MM.1S (cell line): ENCODE measurements around the gene ALDOB.

Experiments
- DNase-seq: peaks from one replicate; pipeline ENCODE4 v3.0.0-alpha.2; 2015
- H2AFZ ChIP-seq: fragments of 300-600 bp; sonication (generic); 2 replicates; pipeline ENCODE4 v1.6.0; 2016; ENCODE audit warnings: antibody characterized with exemption, low read length
- H3F3A ChIP-seq: fragments of 300-600 bp; sonication (generic); 2 replicates; pipeline ENCODE4 v1.6.1; 2016; ENCODE audit warnings: mild to moderate bottlenecking, antibody characterized with exemption, low read length, moderate library complexity, mixed read lengths; ENCODE audit not compliant: insufficient read depth
- H3K27ac ChIP-seq: fragments of 300-600 bp; sonication (generic); 2 replicates; pipeline ENCODE4 v1.5.1; 2016; ENCODE audit warnings: mild to moderate bottlenecking, low read length
- H3K27me3 ChIP-seq: fragments of 300-600 bp; sonication (generic); replicated peaks from 2 replicates; pipeline ENCODE4 v1.6.0; 2016; ENCODE audit warnings: low read length; ENCODE audit not compliant: insufficient read depth
- H3K36me3 ChIP-seq: fragments of 300-600 bp; sonication (generic); replicated peaks from 2 replicates; pipeline ENCODE4 v1.6.1; 2016; ENCODE audit warnings: mild to moderate bottlenecking, low read length, mixed read lengths; ENCODE audit not compliant: insufficient read depth
- H3K4me1 ChIP-seq: fragments of 300-600 bp; sonication (generic); 2 replicates; pipeline ENCODE4 v1.6.1; 2016; ENCODE audit warnings: low read length, mixed read lengths
- H3K4me2 ChIP-seq: fragments of 300-600 bp; sonication (generic); 2 replicates; pipeline ENCODE4 v1.6.0; 2016; ENCODE audit warnings: low read depth, low read length
- H3K4me3 ChIP-seq: fragments of 300-600 bp; sonication (generic); 2 replicates; pipeline ENCODE4 v1.5.1; 2016; ENCODE audit warnings: low read length, mixed read lengths
- H3K79me2 ChIP-seq: fragments of 300-600 bp; sonication (generic); 2 replicates; pipeline ENCODE4 v1.6.1; 2016; ENCODE audit warnings: mixed run types, low read length, mixed read lengths
- H3K9ac ChIP-seq: fragments of 300-600 bp; sonication (generic); 2 replicates; pipeline ENCODE4 v1.6.1; 2016; ENCODE audit warnings: low read length, mixed read lengths
- H3K9me2 ChIP-seq: fragments of 300-600 bp; sonication (generic); replicated peaks from 2 replicates; pipeline ENCODE4 v1.6.1; 2016; ENCODE audit warnings: mild to moderate bottlenecking, low read length, mixed read lengths; ENCODE audit not compliant: insufficient read depth
- H3K9me3 ChIP-seq: fragments of 300-600 bp; sonication (generic); replicated peaks from 2 replicates; pipeline ENCODE4 v1.6.1; 2016; ENCODE audit warnings: mild to moderate bottlenecking, low read length, mixed read lengths; ENCODE audit not compliant: insufficient read depth
- H4K20me1 ChIP-seq: fragments of 300-600 bp; sonication (generic); 2 replicates; pipeline ENCODE4 v1.6.1; 2016; ENCODE audit warnings: mild to moderate bottlenecking, low read length, moderate library complexity, mixed read lengths; ENCODE audit not compliant: insufficient read depth
- EZH2 ChIP-seq: fragments of 300-600 bp; sonication (generic); optimal IDR thresholded peaks from 2 replicates; pipeline ENCODE3; 2017; ENCODE audit warnings: low read depth, mild to moderate bottlenecking, antibody characterized with exemption, low read length, mixed read lengths
- EZH2phosphoT487 ChIP-seq: fragments of 300-600 bp; sonication (generic); IDR thresholded peaks from 2 replicates; pipeline ENCODE4 v1.6.1; 2018; ENCODE audit warnings: antibody characterized with exemption, low read length
- TF ChIP-seq, protein P1 (sequence below): fragments of 300-600 bp; sonication (generic); IDR thresholded peaks from 2 replicates; pipeline ENCODE4 v1.5.1; 2016; ENCODE audit warnings: antibody characterized with exemption, low read length, mixed read lengths

Gene ALDOB

DNA sequence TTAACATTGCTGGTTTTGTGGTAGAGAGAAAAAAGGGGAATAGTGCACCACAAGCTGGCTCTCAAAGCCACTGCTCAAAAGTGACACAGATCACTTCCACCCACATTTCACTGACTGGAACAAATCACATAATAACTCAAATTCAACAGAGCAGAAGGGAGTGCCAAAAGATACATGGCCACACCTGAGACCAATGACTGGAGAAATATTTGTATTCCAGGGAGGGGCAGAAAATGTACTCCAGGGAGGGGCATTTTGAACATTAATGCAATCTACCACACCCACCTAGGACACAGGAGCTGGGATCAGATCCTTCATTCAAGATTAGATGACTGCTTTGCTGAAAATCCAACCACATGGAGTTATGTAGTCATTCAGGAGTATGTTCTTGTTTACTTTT is 44.8 kb upstream of the ALDOB start:
- DNase-seq, result no peak
- TF ChIP-seq EZH2 (no peak), EZH2phosphoT487 (no peak)
- TF ChIP-seq, protein P1, sequence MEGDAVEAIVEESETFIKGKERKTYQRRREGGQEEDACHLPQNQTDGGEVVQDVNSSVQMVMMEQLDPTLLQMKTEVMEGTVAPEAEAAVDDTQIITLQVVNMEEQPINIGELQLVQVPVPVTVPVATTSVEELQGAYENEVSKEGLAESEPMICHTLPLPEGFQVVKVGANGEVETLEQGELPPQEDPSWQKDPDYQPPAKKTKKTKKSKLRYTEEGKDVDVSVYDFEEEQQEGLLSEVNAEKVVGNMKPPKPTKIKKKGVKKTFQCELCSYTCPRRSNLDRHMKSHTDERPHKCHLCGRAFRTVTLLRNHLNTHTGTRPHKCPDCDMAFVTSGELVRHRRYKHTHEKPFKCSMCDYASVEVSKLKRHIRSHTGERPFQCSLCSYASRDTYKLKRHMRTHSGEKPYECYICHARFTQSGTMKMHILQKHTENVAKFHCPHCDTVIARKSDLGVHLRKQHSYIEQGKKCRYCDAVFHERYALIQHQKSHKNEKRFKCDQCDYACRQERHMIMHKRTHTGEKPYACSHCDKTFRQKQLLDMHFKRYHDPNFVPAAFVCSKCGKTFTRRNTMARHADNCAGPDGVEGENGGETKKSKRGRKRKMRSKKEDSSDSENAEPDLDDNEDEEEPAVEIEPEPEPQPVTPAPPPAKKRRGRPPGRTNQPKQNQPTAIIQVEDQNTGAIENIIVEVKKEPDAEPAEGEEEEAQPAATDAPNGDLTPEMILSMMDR, result no peak

DNA sequence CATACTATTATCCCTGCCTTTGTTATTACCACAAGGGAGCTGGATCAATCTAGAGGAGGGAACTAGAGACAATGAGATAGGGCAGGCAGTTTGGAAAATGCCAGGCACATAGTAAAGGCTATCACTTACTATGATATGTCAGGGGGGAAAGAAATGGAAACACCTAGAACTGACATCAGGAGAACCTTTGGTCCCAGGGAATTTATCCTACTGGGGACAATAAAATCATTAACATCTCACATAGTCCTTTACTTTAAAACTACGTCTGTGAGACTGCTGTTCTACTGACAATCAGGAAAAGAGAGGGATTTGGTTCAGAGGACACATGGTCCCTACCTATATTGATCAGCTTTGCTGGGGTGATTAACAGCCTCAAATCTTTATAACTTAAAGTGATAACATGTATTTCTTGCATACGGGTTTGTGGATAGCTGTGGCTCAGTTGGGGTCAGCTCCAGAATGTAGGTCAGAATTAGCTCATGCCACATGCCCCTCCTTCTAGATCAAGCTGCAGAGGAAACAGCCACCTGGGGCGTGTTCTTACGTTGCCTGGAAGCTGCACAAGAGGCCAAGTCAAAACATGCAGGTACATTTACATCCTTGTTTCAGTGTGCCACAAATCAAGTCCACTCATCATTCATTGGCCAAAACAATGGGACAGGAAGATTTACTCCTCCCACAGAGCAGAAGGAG is 43.9 kb upstream of the ALDOB start:
- DNase-seq, result no peak
- Histone ChIP-seq H3K9me3 (no peaks in the 10 kb centered on the region), H4K20me1 (no peaks in the 10 kb centered on the region), H3K9ac (no peak overlapping the region), H3K27me3 (no peaks in the 10 kb centered on the region), H3K79me2 (no peaks in the 10 kb centered on the region), H3K27ac (no peak overlapping the region), H3K4me1 (no peaks in the 10 kb centered on the region), H3F3A (no peaks in the 10 kb centered on the region), H2AFZ (no peak overlapping the region), H3K4me2 (no peak overlapping the region), H3K36me3 (no peaks in the 10 kb centered on the region), H3K9me2 (no peaks in the 10 kb centered on the region), H3K4me3 (no peak overlapping the region)
- TF ChIP-seq EZH2 (no peak), EZH2phosphoT487 (no peak)
- TF ChIP-seq, protein P1, result no peak

More for the DNA sequence above, 44.8 kb upstream of the ALDOB start:
- Histone ChIP-seq H3K79me2 (no peaks in the 10 kb centered on the region), H3K4me3 (no peak overlapping the region), H3K27ac (no peak overlapping the region), H3K9me3 (no peaks in the 10 kb centered on the region), H3K27me3 (no peaks in the 10 kb centered on the region), H3F3A (no peaks in the 10 kb centered on the region), H3K4me1 (no peaks in the 10 kb centered on the region), H3K9me2 (no peaks in the 10 kb centered on the region), H3K4me2 (no peak overlapping the region), H3K9ac (no peak overlapping the region), H3K36me3 (no peaks in the 10 kb centered on the region), H4K20me1 (no peaks in the 10 kb centered on the region), H2AFZ (no peak overlapping the region)

DNA sequence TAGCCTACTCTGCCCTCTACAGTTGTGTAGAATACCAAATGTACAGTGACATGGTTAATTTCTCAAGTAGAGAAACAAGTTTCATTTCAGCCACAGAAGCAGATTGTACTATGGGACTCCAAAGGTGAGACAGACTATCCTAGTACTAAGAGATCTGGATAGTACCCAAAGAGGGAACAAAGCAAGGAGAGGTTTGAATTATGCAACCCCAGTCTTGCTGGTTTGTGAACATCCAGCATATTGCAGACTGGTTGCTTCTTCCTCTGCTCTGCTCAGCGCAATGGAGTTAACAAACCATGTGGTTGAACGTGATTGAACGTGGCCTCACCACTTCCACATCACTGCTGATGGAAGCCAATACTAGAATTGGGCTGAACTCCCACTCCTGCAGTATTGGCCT is 43.3 kb upstream of the ALDOB start:
- no peaks in the 10 kb centered on the region for H3F3A ChIP-seq
- H3K79me2 ChIP-seq, result no peaks in the 10 kb centered on the region
- H3K4me2 ChIP-seq, result no peak overlapping the region
- TF ChIP-seq EZH2phosphoT487 (no peak), EZH2 (no peak)
- TF ChIP-seq, protein P1, result no peak
- H3K9me2 ChIP-seq, result no peaks in the 10 kb centered on the region
- no peaks in the 10 kb centered on the region for H3K9me3 ChIP-seq
- H3K4me3 ChIP-seq, result no peak overlapping the region
- H3K36me3 ChIP-seq, result no peaks in the 10 kb centered on the region
- no peak overlapping the region for H2AFZ ChIP-seq
- no peak for DNase-seq
- H3K27ac ChIP-seq, result no peak overlapping the region
- H3K27me3 ChIP-seq, result no peaks in the 10 kb centered on the region
- no peaks in the 10 kb centered on the region for H4K20me1 ChIP-seq
- H3K9ac ChIP-seq, result no peak overlapping the region
- H3K4me1 ChIP-seq, result no peaks in the 10 kb centered on the region
